ENCODE measurements around the gene ACSL1.

DNA sequence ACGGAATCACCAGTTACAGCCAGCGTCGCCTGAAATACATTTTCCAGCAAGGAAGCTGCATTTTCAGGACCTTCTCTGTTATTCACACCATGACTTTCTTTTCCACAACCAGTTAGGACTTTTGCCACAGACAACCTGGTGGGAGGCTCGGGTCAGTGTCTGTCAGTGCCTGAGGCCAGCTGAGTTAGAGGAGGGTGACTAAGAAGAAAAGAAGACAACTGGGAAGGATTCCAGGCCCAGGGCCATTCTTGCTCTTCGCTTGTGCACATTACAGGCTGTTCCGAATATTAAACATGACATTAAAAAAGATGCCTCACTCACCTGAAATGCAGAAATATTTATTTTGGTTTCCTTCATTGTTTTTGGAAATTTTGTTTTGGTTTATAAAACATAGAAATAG is 70.5 kb downstream of the ACSL1 start:
- TF ChIP-seq CTCF (IDR thresholded peaks at IDR 0.05; ENCODE audit: low read depth, low read length) (no peak), EZH2phosphoT487 (IDR thresholded peaks at IDR 0.05; ENCODE audit: low read depth) (no peak)

Measured in OCI-LY3 (cell line).